KOPT-K1 (cell line): ENCODE results near the gene MEGF6.

Experiments used
- H3K27ac ChIP-seq: fragments of 200-600 bp; sonication (generic); 2 replicates; pipeline ENCODE4 v1.5.1; 2016; ENCODE audit warnings: antibody characterized with exemption, mild to moderate bottlenecking, low read depth, low read length; ENCODE audit not compliant: poor library complexity, severe bottlenecking
- H3K36me3 ChIP-seq: fragments of 200-600 bp; sonication (generic); 2 replicates; pipeline ENCODE4 v1.5.1; 2017; ENCODE audit warnings: antibody characterized with exemption, mild to moderate bottlenecking, low read length, moderate library complexity; ENCODE audit not compliant: insufficient read depth
- H3K9me3 ChIP-seq: fragments of 200-600 bp; sonication (generic); 2 replicates; pipeline ENCODE4 v1.5.1; 2017; ENCODE audit warnings: antibody characterized with exemption, low read length, mild to moderate bottlenecking; ENCODE audit not compliant: insufficient read depth, poor library complexity, severe bottlenecking

Gene MEGF6

GRCh38 chr1:3482378-3482849 lies 128.9 kb downstream of the MEGF6 start:
- Histone ChIP-seq H3K9me3 (no peaks in the 10 kb centered on the region), H3K36me3 (no peaks in the 10 kb centered on the region), H3K27ac (no peak overlapping the region)

- Histone ChIP-seq H3K27ac (no peak overlapping the region), H3K36me3 (no peaks in the 10 kb centered on the region), H3K9me3 (no peaks in the 10 kb centered on the region)
These were observed 129.4 kb downstream of the MEGF6 start for GRCh38 chr1:3481836-3482375.

GRCh38 chr1:3481046-3481445 lies 130.3 kb downstream of the MEGF6 start:
- no peaks in the 10 kb centered on the region for H3K36me3 ChIP-seq
- no peaks in the 10 kb centered on the region for H3K9me3 ChIP-seq
- H3K27ac ChIP-seq: no peak overlapping the region

GRCh38 chr1:3480369-3480719 lies 131.0 kb downstream of the MEGF6 start:
- Histone ChIP-seq H3K36me3 (no peaks in the 10 kb centered on the region), H3K9me3 (no peaks in the 10 kb centered on the region), H3K27ac (no peak overlapping the region)

GRCh38 chr1:3479511-3480368 lies 131.6 kb downstream of the MEGF6 start:
- H3K27ac ChIP-seq: no peak overlapping the region
- no peaks in the 10 kb centered on the region for H3K36me3 ChIP-seq
- no peaks in the 10 kb centered on the region for H3K9me3 ChIP-seq

GRCh38 chr1:3478187-3478586 lies 133.1 kb downstream of the MEGF6 start:
- Histone ChIP-seq H3K36me3 (no peaks in the 10 kb centered on the region), H3K9me3 (no peaks in the 10 kb centered on the region), H3K27ac (no peak overlapping the region)

- H3K27ac ChIP-seq: no peak overlapping the region
- no peaks in the 10 kb centered on the region for H3K9me3 ChIP-seq
- H3K36me3 ChIP-seq: no peaks in the 10 kb centered on the region
These were observed 133.9 kb downstream of the MEGF6 start for GRCh38 chr1:3477241-3477995.

GRCh38 chr1:3476666-3477065 lies 134.6 kb downstream of the MEGF6 start:
- Histone ChIP-seq H3K36me3 (no peaks in the 10 kb centered on the region), H3K9me3 (no peaks in the 10 kb centered on the region), H3K27ac (no peak overlapping the region)

GRCh38 chr1:3475839-3476573 lies 135.3 kb downstream of the MEGF6 start:
- Histone ChIP-seq H3K36me3 (no peaks in the 10 kb centered on the region), H3K27ac (no peak overlapping the region), H3K9me3 (no peaks in the 10 kb centered on the region)

- Histone ChIP-seq H3K9me3 (no peaks in the 10 kb centered on the region), H3K27ac (no peak overlapping the region), H3K36me3 (no peaks in the 10 kb centered on the region)
These were observed 136.9 kb downstream of the MEGF6 start for GRCh38 chr1:3474421-3474820.

GRCh38 chr1:3474016-3474415 lies 137.3 kb downstream of the MEGF6 start:
- Histone ChIP-seq H3K36me3 (no peaks in the 10 kb centered on the region), H3K9me3 (no peaks in the 10 kb centered on the region), H3K27ac (no peak overlapping the region)

- Histone ChIP-seq H3K9me3 (no peaks in the 10 kb centered on the region), H3K27ac (no peak overlapping the region), H3K36me3 (no peaks in the 10 kb centered on the region)
These were observed 137.9 kb downstream of the MEGF6 start for GRCh38 chr1:3473381-3473844.

GRCh38 chr1:3472906-3473305 lies 138.4 kb downstream of the MEGF6 start:
- H3K27ac ChIP-seq: no peak overlapping the region

GRCh38 chr1:3472088-3472850 lies 139.0 kb downstream of the MEGF6 start:
- no peak overlapping the region for H3K27ac ChIP-seq
- H3K9me3 ChIP-seq: no peaks in the 10 kb centered on the region
- no peaks in the 10 kb centered on the region for H3K36me3 ChIP-seq

More at GRCh38 chr1:3472906-3473305, 138.4 kb downstream of the MEGF6 start:
- H3K9me3 ChIP-seq: no peaks in the 10 kb centered on the region
- no peaks in the 10 kb centered on the region for H3K36me3 ChIP-seq
